Right ventricle myocardium superior (tissue), 1 donor: ENCODE results near the gene DMD. TPM values are rescaled to one million over a fixed set of nuclear protein-coding genes. Genes with fewer than 3 reads are reported as not detected.

Experiments used
- ATAC-seq: fragments of 200-7000 bp; cut with Tn5 transposase; one replicate; pipeline ENCODE4 v1.9.1; 2020; ENCODE audit warnings: mild to moderate bottlenecking; ENCODE audit not compliant: poor library complexity
- DNase-seq: peaks from one replicate; pipeline ENCODE4 v3.0.0-alpha.2; 2020
- intact Hi-C: fragments of 100-400 bp; cut with DNase I; formaldehyde crosslinking; loops from one replicate; pipeline ENCODE4 v1.11.2; 2022
- total RNA-seq: library from RNA; stranded (reverse); fragmentation: NEBNext Ultra II Directional; extraction: Animal tissue kit (Norgen Biotek cat#: 25700); gene quantifications from one replicate; pipeline ENCODE4 v1.2.1, GENCODE V29; 2021
- donor health status: DM: no; HTN: yes; CAD: no; lungs with severe emphysema.

The DMD gene
- total RNA-seq, 1 donor from 2014 or later, result 135 TPM

DNA sequence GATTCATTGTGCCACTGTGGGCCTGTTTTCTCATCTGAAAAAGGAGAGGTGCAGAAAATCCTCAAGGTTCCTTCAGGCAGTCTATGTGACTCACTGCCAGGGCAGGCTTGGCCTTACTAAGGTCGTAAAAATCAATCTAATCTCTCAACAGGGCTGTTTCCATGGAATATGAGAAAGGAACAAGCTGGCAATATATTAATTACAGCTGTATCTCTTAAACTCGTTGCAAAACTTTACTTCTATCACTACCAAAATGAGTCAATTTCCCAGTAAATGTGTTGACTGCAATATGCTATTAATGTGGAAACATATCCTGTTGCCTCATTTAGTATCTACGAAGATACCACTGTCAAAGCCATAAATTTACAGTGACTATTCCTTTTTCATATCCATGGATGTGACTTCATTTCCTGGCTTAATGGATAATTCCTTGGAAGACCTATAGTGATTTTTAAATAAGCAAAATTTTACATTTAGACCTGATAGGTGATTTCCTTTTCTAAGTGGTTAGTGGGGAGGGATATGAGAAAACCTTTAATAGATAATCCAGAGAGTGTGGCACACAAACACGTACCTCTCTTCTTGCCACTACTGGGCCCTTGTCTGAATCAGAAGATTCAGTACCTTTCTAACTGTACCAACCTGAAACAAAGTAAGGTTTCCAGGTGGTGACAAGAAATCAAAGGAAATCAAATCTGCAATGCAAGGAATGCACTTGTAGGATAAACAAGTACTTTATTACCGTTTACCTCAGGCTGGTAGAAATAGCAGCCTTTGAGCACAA lies 2012.1 kb downstream of the DMD start:
- ATAC-seq (no peak), DNase-seq (no peak)
- intact Hi-C loops, result no loop called here

GRCh38 chrX:31190221-31190975 lies 2021.0 kb downstream of the DMD start:
- intact Hi-C loops, result no loop called here

GRCh38 chrX:31186693-31187338 lies 2024.5 kb downstream of the DMD start:
- intact Hi-C loops, result no loop called here
- no peak for DNase-seq
- peak; percentile 25 for ATAC-seq

More at GRCh38 chrX:31190221-31190975, 2021.0 kb downstream of the DMD start:
- DNase-seq (no peak), ATAC-seq (no peak)

GRCh38 chrX:31185884-31186283 lies 2025.5 kb downstream of the DMD start:
- ATAC-seq, result peak; percentile 73
- intact Hi-C loops, result no loop called here
- DNase-seq, result no peak

- no peak for ATAC-seq
- no peak for DNase-seq
- intact Hi-C loops, result no loop called here
Measured at GRCh38 chrX:31181377-31182000, 2029.9 kb downstream of the DMD start.

GRCh38 chrX:31179203-31179602 lies 2032.1 kb downstream of the DMD start:
- DNase-seq, result no peak
- intact Hi-C loops, result no loop called here
- ATAC-seq, result no peak

DNA sequence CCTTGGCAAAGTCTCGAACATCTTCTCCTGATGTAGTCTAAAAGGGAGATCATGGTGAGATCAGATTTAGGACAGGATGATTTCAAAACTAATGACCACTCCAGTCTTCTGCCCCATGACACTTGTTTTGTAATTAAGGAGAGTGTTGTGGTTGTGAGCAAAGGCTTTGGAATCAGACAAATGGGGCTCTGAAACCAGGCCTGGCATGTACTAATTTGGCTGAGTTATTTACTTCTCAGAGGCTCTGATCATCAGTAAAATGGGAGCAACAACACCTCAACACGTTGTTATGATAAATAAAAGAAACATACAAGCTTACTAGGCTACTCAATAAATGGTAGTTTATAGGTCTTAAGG lies 2032.6 kb downstream of the DMD start:
- ATAC-seq (no peak), DNase-seq (no peak)
- intact Hi-C loops, result no loop called here

GRCh38 chrX:31178064-31178768 lies 2033.1 kb downstream of the DMD start:
- ATAC-seq, result no peak
- DNase-seq, result no peak
- intact Hi-C loops, result no loop called here

DNA sequence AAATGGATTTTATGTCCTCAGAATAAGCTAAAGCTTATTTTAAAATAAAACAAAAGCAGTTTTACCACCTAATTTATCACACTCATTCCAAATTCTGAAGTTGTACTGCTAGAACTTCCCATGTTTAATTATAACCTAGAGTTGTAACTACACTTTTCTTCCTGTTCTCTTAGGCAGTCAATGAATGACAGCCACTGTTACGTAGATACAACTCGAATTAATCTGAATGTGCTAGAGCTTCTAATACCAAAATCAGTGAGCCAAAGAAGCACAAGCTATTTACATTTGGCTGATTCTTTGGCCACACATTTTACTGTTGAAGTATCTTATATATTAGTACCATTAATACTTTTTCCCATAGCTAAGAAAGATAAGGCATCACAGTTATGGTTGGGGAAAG lies 2040.6 kb downstream of the DMD start:
- no peak for DNase-seq
- intact Hi-C loops, result no loop called here
- no peak for ATAC-seq

GRCh38 chrX:31168551-31168950 lies 2042.8 kb downstream of the DMD start:
- intact Hi-C loops, result no loop called here
- no peak for ATAC-seq
- DNase-seq, result no peak

DNA sequence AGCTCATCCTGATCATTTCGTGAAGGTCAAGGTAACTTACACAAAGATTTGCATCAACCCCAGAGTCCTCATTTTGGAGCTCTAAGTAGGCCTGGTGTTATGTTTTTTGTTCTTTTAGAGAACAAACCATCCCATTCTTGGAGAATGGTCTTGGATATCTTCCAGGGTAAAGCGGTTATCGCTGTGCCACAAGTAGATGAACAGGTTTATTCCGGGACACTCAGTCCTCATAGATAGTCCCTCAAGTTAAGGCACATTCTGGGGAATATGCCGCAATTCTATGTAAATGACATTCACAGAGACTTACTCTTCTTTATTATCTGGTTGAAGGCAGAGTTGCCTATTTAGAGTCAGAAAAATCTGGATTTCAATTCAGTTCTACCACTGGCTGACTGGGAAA lies 2044.5 kb downstream of the DMD start:
- no peak for ATAC-seq
- no peak for DNase-seq
- intact Hi-C loops, result no loop called here

DNA sequence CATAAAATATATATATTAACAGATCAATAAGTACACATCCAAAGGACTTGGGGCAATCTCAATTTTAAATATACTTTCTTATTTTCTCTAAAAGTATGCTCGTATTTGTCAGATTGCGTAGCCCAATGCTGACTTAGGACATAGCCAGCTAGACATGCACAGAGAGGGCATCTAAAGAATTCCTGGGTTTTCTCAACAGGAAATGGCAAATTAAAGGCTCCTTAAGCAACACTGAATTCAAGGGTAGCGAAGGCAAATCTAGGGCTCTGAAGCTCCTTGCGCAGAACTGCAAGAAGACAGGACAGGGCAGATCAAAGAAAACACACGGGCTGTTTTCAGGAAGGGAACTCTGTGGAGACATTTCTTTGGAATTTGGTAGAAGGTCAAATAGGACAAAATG lies 2044.9 kb downstream of the DMD start:
- DNase-seq (no peak), ATAC-seq (no peak)
- intact Hi-C loops, result no loop called here

- intact Hi-C loops, result no loop called here
- DNase-seq, result no peak
- ATAC-seq, result no peak
Measured at GRCh38 chrX:31165241-31166035, 2045.9 kb downstream of the DMD start.

DNA sequence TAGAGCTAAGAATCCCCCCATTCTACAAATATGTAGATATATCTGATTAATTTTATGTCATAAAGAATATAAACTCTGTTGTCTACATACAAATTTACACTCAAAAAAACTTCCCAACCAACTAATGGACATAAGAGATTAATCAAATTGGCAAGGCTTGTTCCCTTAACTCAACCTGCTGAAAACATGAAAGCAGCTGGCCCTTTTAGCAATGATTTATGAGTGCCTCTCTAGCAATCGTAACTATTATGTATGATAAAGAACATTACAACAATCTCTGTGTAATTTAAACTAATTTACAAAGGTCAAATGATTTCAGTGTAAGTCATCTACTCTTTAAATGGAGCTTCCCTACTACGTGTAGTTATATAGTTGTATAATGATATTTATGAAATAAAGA lies 2056.4 kb downstream of the DMD start:
- intact Hi-C loops, result no loop called here
- ATAC-seq, result no peak
- DNase-seq, result no peak

DNA sequence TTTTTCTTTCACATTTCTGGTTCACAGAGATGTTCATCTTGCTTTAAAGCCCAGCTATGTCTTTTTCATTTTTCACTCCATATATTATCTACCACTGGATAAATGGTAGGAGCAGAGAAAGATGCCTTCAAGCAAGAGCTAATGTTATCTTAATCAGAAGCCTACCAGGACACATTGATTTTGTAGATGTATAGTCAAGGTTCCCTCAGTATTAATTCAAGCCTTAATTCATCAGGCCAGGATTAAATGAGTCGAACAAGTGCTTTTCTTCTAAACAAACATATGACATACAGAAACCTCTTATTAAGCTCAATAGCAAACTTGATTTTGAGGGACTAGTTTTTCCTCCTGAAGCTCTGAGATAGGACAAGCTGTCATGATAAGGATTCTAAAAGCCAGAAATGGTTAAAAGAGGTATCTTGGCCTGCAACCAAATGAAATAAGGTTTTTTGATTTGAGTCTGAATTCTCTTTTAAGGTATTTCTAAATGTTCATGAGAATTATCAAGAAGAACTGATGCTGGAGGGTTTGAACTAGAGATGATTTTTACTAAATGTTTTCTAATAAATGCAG lies 2057.8 kb downstream of the DMD start:
- intact Hi-C loops, result no loop called here
- ATAC-seq, result no peak
- no peak for DNase-seq

DNA sequence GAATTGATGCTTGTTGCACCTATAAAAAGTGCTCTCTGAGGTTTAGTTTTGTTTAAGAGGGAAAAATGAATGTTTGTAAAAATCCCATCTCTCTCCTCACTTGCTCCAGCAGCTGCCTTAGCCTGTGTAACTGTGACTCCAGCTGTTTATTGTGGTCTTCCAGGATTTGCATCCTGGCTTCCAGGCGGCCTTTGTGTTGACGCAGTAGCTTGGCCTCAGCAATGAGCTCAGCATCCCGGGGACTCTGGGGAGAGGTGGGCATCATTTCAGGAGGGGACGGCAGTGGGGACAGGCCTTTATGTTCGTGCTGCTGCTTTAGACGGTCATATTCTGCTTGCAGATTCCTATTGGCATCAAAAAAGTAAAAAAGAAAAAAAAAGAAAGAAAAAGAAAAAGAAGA lies 2064.2 kb downstream of the DMD start:
- no peak for DNase-seq
- ATAC-seq, result no peak

GRCh38 chrX:31139961-31140360 lies 2071.4 kb downstream of the DMD start:
- ATAC-seq, result no peak
- no peak for DNase-seq
- intact Hi-C loops, result no loop called here

More for the DNA sequence above, 2064.2 kb downstream of the DMD start:
- intact Hi-C loops, result no loop called here

DNA sequence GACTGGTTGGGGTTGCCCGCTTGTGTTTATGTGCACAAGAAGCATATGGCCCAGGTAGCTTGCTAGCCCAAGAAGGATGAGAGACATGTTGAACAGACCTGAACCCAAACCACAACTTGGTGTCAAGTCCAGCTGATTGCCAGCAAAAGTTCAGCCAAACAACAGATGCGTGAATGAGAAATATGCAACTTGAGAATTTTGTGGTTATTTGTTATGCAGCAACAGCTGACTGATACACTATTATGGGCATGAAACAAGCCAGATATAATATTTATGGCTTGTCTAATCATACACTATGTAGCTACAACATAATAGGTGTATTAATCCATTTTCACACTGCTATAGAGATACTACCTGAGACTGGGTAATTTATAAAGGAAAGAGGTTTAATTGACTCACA lies 2073.2 kb downstream of the DMD start:
- no peak for DNase-seq
- intact Hi-C loops, result no loop called here
- no peak for ATAC-seq
